AG10803 (cell line): ENCODE data around the gene PACSIN2.

Source experiments
- DNase-seq: peaks from one replicate; pipeline ENCODE4 v3.0.0; 2010; ENCODE audit warnings: low read depth
- H3K4me3 ChIP-seq: 2 replicates; pipeline ENCODE4 v1.5.1; 2011; ENCODE audit warnings: mild to moderate bottlenecking, low read length, control low read depth
- CTCF ChIP-seq: conservative IDR thresholded peaks from 2 replicates; pipeline ENCODE4 v1.5.1; 2011; ENCODE audit warnings: mild to moderate bottlenecking, low read length, control low read depth, inconsistent platforms

Gene PACSIN2

DNA sequence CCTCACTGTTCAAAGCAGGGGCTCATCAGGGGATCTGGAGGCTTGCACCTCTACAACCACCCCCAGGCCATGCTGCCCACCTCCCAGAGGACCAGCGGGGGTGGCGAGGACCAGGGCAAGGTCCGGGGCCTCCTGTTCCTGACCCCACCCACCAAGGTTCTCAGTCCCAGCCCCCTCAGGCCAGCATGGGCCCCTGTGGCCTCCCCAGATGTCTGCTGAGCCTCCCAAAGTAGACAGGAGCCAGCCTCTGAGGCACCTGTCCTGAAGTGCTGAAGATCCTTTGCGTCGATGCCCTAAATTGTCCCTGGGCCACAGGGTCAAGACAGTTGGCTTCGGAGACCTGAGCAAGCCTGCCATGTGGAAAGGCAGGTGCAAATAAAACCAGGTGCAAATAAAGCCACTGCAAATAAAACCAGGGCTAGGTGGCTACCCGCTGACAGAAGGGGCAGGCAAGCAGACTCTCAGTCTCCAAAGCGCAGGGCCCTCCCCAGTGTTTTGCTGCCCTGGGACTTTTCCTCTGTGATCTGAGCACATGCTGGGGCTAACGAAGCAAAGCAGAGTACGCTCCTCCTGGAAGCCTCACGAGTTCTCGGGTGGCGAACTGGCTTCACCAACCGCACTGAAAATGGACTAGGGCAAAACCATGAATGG lies 135.5 kb downstream of the PACSIN2 start:
- TF ChIP-seq CTCF = no peak
- H3K4me3 ChIP-seq = no peak overlapping the region
- DNase-seq = no peak

DNA sequence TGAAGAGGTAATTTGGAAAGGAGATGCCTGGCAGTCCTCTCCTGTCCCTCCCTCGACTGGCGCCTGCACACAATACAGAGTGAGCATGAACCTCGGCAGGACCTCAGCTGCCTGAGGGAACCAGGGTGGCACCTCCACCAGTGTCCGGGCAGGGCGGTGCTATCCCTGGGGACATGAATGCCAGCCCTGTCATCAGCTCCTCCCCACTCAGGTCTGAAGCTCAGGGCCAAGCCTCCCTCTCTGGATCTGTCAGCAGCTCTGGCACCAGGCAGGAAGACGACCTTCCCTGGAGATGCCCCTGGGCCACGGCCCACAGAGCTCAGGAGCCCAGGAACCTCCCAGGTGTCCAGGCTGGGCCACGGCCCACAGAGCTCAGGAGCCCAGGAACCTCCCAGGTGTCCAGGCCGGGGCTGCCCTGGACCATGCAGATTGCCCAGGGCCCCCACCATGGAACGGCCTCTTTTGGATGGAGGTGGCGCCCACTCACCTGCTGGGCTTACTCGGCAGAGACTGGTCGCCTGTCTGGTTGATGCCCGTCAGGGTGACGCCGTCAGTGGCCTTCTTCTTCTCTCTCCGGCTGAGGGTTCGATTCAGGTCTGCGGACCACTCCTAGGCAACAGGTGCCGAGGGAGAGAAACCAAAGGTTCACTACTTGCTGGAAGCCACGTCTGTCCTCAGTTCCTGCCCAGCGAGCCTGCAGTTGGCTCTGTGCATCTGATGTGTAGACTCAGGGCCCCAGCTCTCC lies 136.2 kb downstream of the PACSIN2 start:
- no peak for TF ChIP-seq CTCF
- H3K4me3 ChIP-seq = no peak overlapping the region
- DNase-seq = no peak

GRCh38 chr22:42877597-42878340 lies 137.2 kb downstream of the PACSIN2 start:
- DNase-seq = no peak
- no peak for TF ChIP-seq CTCF
- no peak overlapping the region for H3K4me3 ChIP-seq

GRCh38 chr22:42877158-42877557 lies 137.8 kb downstream of the PACSIN2 start:
- H3K4me3 ChIP-seq = no peak overlapping the region
- DNase-seq = no peak
- no peak for TF ChIP-seq CTCF

GRCh38 chr22:42876041-42876440 lies 138.9 kb downstream of the PACSIN2 start:
- TF ChIP-seq CTCF = no peak
- DNase-seq = no peak
- no peak overlapping the region for H3K4me3 ChIP-seq

DNA sequence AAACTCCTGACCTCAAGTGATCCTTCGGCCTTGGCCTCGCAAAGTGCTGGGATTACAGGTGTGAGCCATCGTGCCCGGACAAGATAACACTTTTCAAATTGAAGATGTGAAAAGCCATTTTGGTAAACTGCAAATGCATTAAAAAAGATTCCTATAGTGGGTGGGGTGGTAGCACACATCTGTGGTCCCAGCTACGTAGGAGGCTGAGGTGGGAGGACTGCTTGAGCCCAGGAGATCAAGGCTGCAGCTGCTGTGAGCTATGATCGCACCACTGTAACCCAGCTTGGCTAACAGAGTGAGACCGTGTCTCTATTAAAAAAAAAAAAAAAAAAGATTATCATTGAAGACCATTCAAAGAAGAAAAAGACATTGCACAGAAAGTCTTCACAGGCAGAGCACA lies 140.9 kb downstream of the PACSIN2 start:
- DNase-seq = no peak
- H3K4me3 ChIP-seq = no peak overlapping the region
- TF ChIP-seq CTCF = no peak
